Panc1 (cell line): ENCODE measurements around the gene SCD.

Experiments
- REST ChIP-seq, 2 experiments: IDR thresholded peaks; 2 replicates each; pipeline ENCODE4 v1.6.1; 2011 to 2012; ENCODE audit warnings: low read depth in 2 of 2, control low read depth in 1 of 2, low read length in 1 of 2, mild to moderate bottlenecking in 1 of 2, moderate library complexity in 1 of 2; ENCODE audit not compliant: insufficient read depth in 1 of 2
- SIN3A ChIP-seq: IDR thresholded peaks from 2 replicates; pipeline ENCODE4 v1.6.1; 2012; ENCODE audit warnings: low read depth, mild to moderate bottlenecking, low read length, moderate library complexity, borderline replicate concordance; ENCODE audit not compliant: insufficient read depth
- TF ChIP-seq, protein P1 (sequence below): fragments of 450-650 bp; IDR thresholded peaks from 2 replicates; pipeline ENCODE4 v1.5.1; 2017; ENCODE audit warnings: mild to moderate bottlenecking

- no peak for TF ChIP-seq SIN3A
- TF ChIP-seq REST (IDR thresholded peaks at IDR 0.05; ENCODE audit: insufficient read depth in 1 of 2, low read depth in 2 of 2, low read length in 1 of 2), result no peak
- TF ChIP-seq, protein P1, sequence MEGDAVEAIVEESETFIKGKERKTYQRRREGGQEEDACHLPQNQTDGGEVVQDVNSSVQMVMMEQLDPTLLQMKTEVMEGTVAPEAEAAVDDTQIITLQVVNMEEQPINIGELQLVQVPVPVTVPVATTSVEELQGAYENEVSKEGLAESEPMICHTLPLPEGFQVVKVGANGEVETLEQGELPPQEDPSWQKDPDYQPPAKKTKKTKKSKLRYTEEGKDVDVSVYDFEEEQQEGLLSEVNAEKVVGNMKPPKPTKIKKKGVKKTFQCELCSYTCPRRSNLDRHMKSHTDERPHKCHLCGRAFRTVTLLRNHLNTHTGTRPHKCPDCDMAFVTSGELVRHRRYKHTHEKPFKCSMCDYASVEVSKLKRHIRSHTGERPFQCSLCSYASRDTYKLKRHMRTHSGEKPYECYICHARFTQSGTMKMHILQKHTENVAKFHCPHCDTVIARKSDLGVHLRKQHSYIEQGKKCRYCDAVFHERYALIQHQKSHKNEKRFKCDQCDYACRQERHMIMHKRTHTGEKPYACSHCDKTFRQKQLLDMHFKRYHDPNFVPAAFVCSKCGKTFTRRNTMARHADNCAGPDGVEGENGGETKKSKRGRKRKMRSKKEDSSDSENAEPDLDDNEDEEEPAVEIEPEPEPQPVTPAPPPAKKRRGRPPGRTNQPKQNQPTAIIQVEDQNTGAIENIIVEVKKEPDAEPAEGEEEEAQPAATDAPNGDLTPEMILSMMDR, result no peak
Measured at GRCh38 chr10:100380400-100380799, 33.4 kb downstream of the SCD start.
